ENCODE results near the gene MYO1C. TPM values are rescaled to one million over a fixed set of nuclear protein-coding genes. Genes with fewer than 3 reads are reported as not detected.

MYO1C gene
- total RNA-seq, 4 donors from 2014 or later, result 144 to 232 (median 179) TPM

DNA sequence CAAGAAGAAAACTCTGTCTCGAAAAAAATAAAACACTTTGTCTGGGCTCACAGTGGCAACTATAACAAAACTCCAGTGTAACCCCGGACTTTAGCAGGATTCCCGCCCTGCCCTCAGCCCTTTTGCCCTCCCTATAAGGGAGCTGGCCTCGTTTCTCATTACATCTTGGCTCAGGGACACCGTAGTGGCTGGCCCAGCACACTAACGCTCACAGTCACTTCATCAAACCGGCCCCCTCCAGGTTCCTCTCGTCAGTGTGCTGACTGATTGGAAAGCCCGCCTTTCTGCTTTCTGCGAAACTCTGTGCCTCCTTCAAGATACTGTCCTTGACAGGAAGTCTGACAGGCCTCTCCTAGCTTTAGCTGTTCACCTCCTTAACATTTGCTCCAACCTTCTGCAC, 11.2 kb upstream of the MYO1C start:
- Histone ChIP-seq H3K4me1 (no peaks in the 10 kb centered on the region), H3K4me3 (no peak overlapping the region), H3K36me3 (peaks cover 0 to 43% (median 0%) of the 10 kb centered on the region in 3 donors), H3K9me3 (no peaks in the 10 kb centered on the region), H3K27ac (no peak overlapping the region), H3K27me3 (no peaks in the 10 kb centered on the region)
- TF ChIP-seq, protein P1, sequence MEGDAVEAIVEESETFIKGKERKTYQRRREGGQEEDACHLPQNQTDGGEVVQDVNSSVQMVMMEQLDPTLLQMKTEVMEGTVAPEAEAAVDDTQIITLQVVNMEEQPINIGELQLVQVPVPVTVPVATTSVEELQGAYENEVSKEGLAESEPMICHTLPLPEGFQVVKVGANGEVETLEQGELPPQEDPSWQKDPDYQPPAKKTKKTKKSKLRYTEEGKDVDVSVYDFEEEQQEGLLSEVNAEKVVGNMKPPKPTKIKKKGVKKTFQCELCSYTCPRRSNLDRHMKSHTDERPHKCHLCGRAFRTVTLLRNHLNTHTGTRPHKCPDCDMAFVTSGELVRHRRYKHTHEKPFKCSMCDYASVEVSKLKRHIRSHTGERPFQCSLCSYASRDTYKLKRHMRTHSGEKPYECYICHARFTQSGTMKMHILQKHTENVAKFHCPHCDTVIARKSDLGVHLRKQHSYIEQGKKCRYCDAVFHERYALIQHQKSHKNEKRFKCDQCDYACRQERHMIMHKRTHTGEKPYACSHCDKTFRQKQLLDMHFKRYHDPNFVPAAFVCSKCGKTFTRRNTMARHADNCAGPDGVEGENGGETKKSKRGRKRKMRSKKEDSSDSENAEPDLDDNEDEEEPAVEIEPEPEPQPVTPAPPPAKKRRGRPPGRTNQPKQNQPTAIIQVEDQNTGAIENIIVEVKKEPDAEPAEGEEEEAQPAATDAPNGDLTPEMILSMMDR (IDR thresholded peaks at IDR 0.05), result no peak
- no peak for TF ChIP-seq POLR2A (IDR thresholded peaks at IDR 0.05)
- DNase-seq, result no peak

DNA sequence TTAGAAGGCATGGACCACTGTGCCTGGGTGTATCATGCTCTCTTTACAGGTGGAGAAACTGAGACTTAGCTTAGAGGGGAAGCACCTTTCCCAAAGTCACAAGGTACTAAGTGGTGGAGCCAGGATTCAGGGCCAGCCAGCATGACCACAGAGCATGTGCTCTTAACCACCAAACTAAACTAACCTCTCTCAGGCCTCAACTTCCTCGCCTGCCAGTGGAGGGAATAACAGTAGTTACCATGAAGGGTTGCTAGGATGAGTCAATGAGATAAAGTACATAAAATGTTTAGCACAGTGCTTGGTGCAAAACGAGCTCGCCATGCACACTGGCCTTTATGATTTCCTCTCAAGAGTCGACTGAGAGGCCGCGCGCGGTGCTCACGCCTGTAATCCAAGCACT, 6.4 kb upstream of the MYO1C start:
- DNase-seq, result no peak
- Histone ChIP-seq H3K36me3 (peaks cover 0 to 23% (median 0%) of the 10 kb centered on the region in 3 donors), H3K27ac (no peak overlapping the region), H3K9me3 (no peaks in the 10 kb centered on the region), H3K4me3 (no peak overlapping the region), H3K4me1 (no peaks in the 10 kb centered on the region), H3K27me3 (no peaks in the 10 kb centered on the region)
- no peak for TF ChIP-seq POLR2A (IDR thresholded peaks at IDR 0.05)
- TF ChIP-seq, protein P1 (IDR thresholded peaks at IDR 0.05), result no peak

DNA sequence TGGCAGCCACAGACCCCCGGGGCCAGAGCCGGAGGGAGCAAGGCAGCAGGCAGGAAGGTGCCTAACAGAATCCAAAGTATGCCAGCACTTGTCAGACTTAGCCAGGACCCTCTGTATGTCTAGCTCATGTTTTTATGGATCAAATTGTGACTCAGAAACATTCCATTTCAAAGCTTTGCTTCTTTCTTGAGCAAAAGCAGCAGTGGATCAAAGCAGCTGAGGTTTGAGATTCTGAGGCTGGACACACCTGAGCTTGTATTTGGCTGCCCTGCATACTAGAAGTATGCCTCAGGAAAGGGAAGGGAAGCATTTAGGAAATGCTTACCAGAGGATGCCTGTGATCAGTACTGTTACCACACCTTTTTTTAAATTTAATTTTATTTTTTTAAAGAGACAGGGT, 5.7 kb upstream of the MYO1C start:
- no peaks in the 10 kb centered on the region for H3K9me3 ChIP-seq
- TF ChIP-seq, protein P1 (IDR thresholded peaks at IDR 0.05), result no peak
- no peak for TF ChIP-seq POLR2A (IDR thresholded peaks at IDR 0.05)
- no peak for DNase-seq
- peaks cover 0 to 5% (median 0%) of the 10 kb centered on the region in 4 donors for H3K4me1 ChIP-seq
- H3K4me3 ChIP-seq, result no peak overlapping the region
- peaks cover 0 to 23% (median 0%) of the 10 kb centered on the region in 3 donors for H3K36me3 ChIP-seq
- H3K27me3 ChIP-seq, result no peaks in the 10 kb centered on the region
- no peak overlapping the region for H3K27ac ChIP-seq

DNA sequence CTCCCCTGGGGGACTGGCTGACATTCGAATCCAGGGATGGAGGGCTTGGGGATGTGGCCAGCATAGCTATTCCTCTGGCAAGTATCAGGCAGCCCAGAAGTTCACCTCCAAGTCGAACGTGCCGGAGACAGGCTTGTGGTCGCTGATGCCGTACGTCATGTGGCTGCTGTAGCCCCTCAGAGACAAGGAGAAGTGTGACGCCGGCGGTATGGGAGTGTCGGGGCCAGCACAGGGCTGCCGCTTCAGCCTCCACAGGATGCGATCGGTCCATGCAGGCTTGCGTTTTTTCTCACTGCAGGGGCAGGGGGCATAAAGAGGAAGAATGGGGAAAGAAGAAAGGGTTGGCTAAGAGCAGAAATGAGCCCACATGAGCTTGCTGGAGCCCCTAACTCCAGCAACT, 5.3 kb upstream of the MYO1C start:
- no peaks in the 10 kb centered on the region for H3K9me3 ChIP-seq
- TF ChIP-seq POLR2A (IDR thresholded peaks at IDR 0.05), result no peak
- TF ChIP-seq, protein P1 (IDR thresholded peaks at IDR 0.05), result no peak
- DNase-seq, result no peak
- no peak overlapping the region for H3K27ac ChIP-seq
- H3K27me3 ChIP-seq, result no peaks in the 10 kb centered on the region
- H3K4me3 ChIP-seq, result no peak overlapping the region
- peaks cover 0 to 23% (median 0%) of the 10 kb centered on the region in 3 donors for H3K36me3 ChIP-seq
- H3K4me1 ChIP-seq, result peaks cover 0 to 9% (median 2%) of the 10 kb centered on the region in 4 donors

DNA sequence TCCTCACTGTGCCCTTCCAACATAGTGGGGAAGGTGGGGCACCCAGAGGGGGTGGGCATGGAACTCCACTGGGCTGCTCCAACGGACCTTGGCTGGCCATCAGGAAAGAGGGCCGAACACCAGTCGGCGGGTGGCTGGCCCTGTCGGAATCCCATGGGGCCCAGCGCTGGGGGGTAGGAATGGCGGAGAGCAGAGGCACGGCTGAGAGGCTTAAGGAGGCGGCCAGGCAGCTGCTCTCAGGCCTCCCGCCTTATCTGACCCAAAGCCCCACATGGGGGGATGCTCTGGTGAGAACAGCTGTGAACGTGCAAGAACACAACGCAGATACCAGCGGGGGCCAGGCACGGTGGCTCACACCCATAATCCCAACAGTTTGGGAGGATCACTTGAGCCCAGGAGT, 4.4 kb upstream of the MYO1C start:
- peaks cover 0 to 23% (median 0%) of the 10 kb centered on the region in 3 donors for H3K36me3 ChIP-seq
- H3K9me3 ChIP-seq, result no peaks in the 10 kb centered on the region
- H3K27me3 ChIP-seq, result no peaks in the 10 kb centered on the region
- H3K4me3 ChIP-seq, result no peak overlapping the region
- peaks cover 6 to 19% (median 9%) of the 10 kb centered on the region in 4 donors for H3K4me1 ChIP-seq
- no peak overlapping the region for H3K27ac ChIP-seq
- TF ChIP-seq POLR2A (IDR thresholded peaks at IDR 0.05), result no peak
- TF ChIP-seq, protein P1 (IDR thresholded peaks at IDR 0.05), result no peak
- no peak for DNase-seq

Measured in Peyer's patch (tissue), 4 donors.